Neuronal stem cell (in vitro differentiated cells): ENCODE data around the gene SIK2.

Experiments
- DNase-seq: peaks from one replicate; pipeline ENCODE4 v3.0.0-alpha.2; 2013; ENCODE audit warnings: low spot score
- H2AFZ ChIP-seq: one replicate; pipeline ENCODE4 v1.6.1; 2013; ENCODE audit warnings: mild to moderate bottlenecking, low read length, inconsistent platforms
- H2AK5ac ChIP-seq: 2 replicates; pipeline ENCODE4 v1.6.1; 2013; ENCODE audit warnings: low read depth, mild to moderate bottlenecking, inconsistent platforms, low read length, moderate library complexity, mixed read lengths
- H2BK120ac ChIP-seq: 2 replicates; pipeline ENCODE4 v1.6.1; 2013; ENCODE audit warnings: low read depth, mild to moderate bottlenecking, inconsistent platforms, low read length, moderate library complexity, mixed read lengths
- H2BK12ac ChIP-seq: one replicate; pipeline ENCODE4 v1.6.1; 2013; ENCODE audit warnings: low read length, inconsistent platforms
- H2BK15ac ChIP-seq: 2 replicates; pipeline ENCODE4 v1.6.1; 2013; ENCODE audit warnings: mild to moderate bottlenecking, low read length, inconsistent platforms, mixed read lengths
- H2BK5ac ChIP-seq: one replicate; pipeline ENCODE4 v1.6.1; 2013; ENCODE audit warnings: inconsistent platforms, mild to moderate bottlenecking, low read length, moderate library complexity
- H3K14ac ChIP-seq: one replicate; pipeline ENCODE4 v1.6.1; 2013; ENCODE audit warnings: low read length, inconsistent platforms
- H3K18ac ChIP-seq: 2 replicates; pipeline ENCODE4 v1.6.1; 2013; ENCODE audit warnings: low read length, inconsistent platforms
- H3K23ac ChIP-seq: 2 replicates; pipeline ENCODE4 v1.6.1; 2013; ENCODE audit warnings: low read depth, mild to moderate bottlenecking, mixed read lengths, low read length, inconsistent platforms; ENCODE audit not compliant: poor library complexity
- H3K27ac ChIP-seq: replicated peaks from 3 replicates; pipeline ENCODE4 v1.5.1; 2013; ENCODE audit warnings: low read length, inconsistent platforms
- H3K27me3 ChIP-seq, 3 experiments: 2 replicates each; pipeline ENCODE4 v1.6.1; 2013; ENCODE audit warnings: low read length in 3 of 3, mild to moderate bottlenecking in 2 of 3, inconsistent platforms in 1 of 3, low read depth in 1 of 3, mixed read lengths in 1 of 3, moderate library complexity in 1 of 3; ENCODE audit not compliant: control insufficient read depth in 3 of 3, insufficient read depth in 3 of 3
- H3K36me3 ChIP-seq, 2 donors: replicated peaks in 1 of 2; 2 replicates each; pipeline ENCODE4 v1.6.1; 2013; ENCODE audit warnings: low read length in 2 of 2; ENCODE audit not compliant: control insufficient read depth in 2 of 2, insufficient read depth in 2 of 2
- H3K4ac ChIP-seq: 2 replicates; pipeline ENCODE4 v1.6.1; 2013; ENCODE audit warnings: inconsistent platforms, mild to moderate bottlenecking, low read length, moderate library complexity
- H3K4me1 ChIP-seq, 2 donors: 1 replicate in 1 of 2; 2 replicates in 1 of 2; pipeline ENCODE4 v1.6.1; 2013; ENCODE audit warnings: low read length in 2 of 2, low read depth in 1 of 2; ENCODE audit not compliant: control insufficient read depth in 2 of 2, insufficient read depth in 1 of 2
- H3K4me2 ChIP-seq: one replicate; pipeline ENCODE4 v1.6.1; 2013; ENCODE audit warnings: mild to moderate bottlenecking, low read length, inconsistent platforms; ENCODE audit not compliant: insufficient read depth, poor library complexity, severe bottlenecking
- H3K4me3 ChIP-seq, 2 donors: 2 replicates each; pipeline ENCODE4 v1.5.1; 2013; ENCODE audit warnings: low read length in 2 of 2, mild to moderate bottlenecking in 2 of 2, inconsistent platforms in 1 of 2, moderate library complexity in 1 of 2
- H3K79me1 ChIP-seq: one replicate; pipeline ENCODE4 v1.6.1; 2013; ENCODE audit warnings: low read depth, mild to moderate bottlenecking, inconsistent platforms, low read length, moderate library complexity
- H3K9ac ChIP-seq: one replicate; pipeline ENCODE4 v1.6.1; 2013; ENCODE audit warnings: mild to moderate bottlenecking, low read depth, low read length, inconsistent platforms; ENCODE audit not compliant: poor library complexity
- H3K9me3 ChIP-seq, 2 donors: replicated peaks in 1 of 2; 2 replicates each; pipeline versions ENCODE3 to v1.6.1; 2013; ENCODE audit warnings: low read length in 2 of 2, mild to moderate bottlenecking in 2 of 2, inconsistent platforms in 1 of 2, low read depth in 1 of 2, mixed read lengths in 1 of 2, moderate library complexity in 1 of 2; ENCODE audit not compliant: control insufficient read depth in 2 of 2, insufficient read depth in 1 of 2
- H4K8ac ChIP-seq: one replicate; pipeline ENCODE4 v1.6.1; 2013; ENCODE audit warnings: low read depth, mild to moderate bottlenecking, inconsistent platforms, low read length, moderate library complexity
- H4K91ac ChIP-seq: one replicate; pipeline ENCODE4 v1.6.1; 2013; ENCODE audit warnings: low read length, low read depth, mild to moderate bottlenecking, inconsistent platforms; ENCODE audit not compliant: poor library complexity
- WGBS, 2 donors: extraction: QIAGEN DNeasy Blood & Tissue Kit; methylation state at CpG; one replicate each; pipeline ENCODE4 v1.1.7; 2013; ENCODE audit warnings: missing lambda C conversion rate in 2 of 2, mixed read lengths in 1 of 2; ENCODE audit not compliant: insufficient read length in 2 of 2, insufficient replicate concordance in 1 of 2; ENCODE audit errors: extremely low coverage in 2 of 2; 5-methylcytosine and 5-hydroxymethylcytosine counted together

The SIK2 gene

GRCh38 chr11:111620518-111620917 is 18.3 kb downstream of the SIK2 start:
- H3K36me3 ChIP-seq: peaks cover 2 to 92% of the 10 kb centered on the region in 2 donors
- H2BK5ac ChIP-seq: no peak overlapping the region
- H3K9ac ChIP-seq: no peak overlapping the region
- H3K4ac ChIP-seq: no peak overlapping the region
- H3K27me3 ChIP-seq: no peaks in the 10 kb centered on the region
- no peak overlapping the region for H2BK120ac ChIP-seq
- H3K14ac ChIP-seq: no peak overlapping the region
- no peak for DNase-seq
- no peak overlapping the region for H2BK15ac ChIP-seq
- H2AK5ac ChIP-seq: no peak overlapping the region
- H4K91ac ChIP-seq: no peak overlapping the region
- no peaks in the 10 kb centered on the region for H3K4me1 ChIP-seq
- no peak overlapping the region for H3K4me3 ChIP-seq
- H3K23ac ChIP-seq: no peak overlapping the region
- no peaks in the 10 kb centered on the region for H3K79me1 ChIP-seq
- H3K18ac ChIP-seq: no peak overlapping the region
- H2BK12ac ChIP-seq: no peak overlapping the region
- no peak overlapping the region for H2AFZ ChIP-seq
- H3K9me3 ChIP-seq: peaks cover 0 to 24% of the 10 kb centered on the region in 2 donors
- no peak overlapping the region for H3K4me2 ChIP-seq
- no peak overlapping the region for H3K27ac ChIP-seq
- no peak overlapping the region for H4K8ac ChIP-seq

GRCh38 chr11:111623527-111624030 is 21.3 kb downstream of the SIK2 start:
- Histone ChIP-seq H3K4me3 (no peak overlapping the region), H3K9me3 (peaks cover 0 to 24% of the 10 kb centered on the region in 2 donors), H3K14ac (no peak overlapping the region), H3K4me2 (no peak overlapping the region), H3K9ac (no peak overlapping the region), H2AK5ac (no peak overlapping the region), H3K36me3 (peaks cover 2 to 80% of the 10 kb centered on the region in 2 donors), H3K23ac (no peak overlapping the region), H3K27me3 (no peaks in the 10 kb centered on the region), H2BK5ac (no peak overlapping the region), H3K27ac (no peak overlapping the region), H4K91ac (no peak overlapping the region), H4K8ac (no peak overlapping the region), H2BK12ac (no peak overlapping the region), H3K79me1 (no peaks in the 10 kb centered on the region), H2BK120ac (no peak overlapping the region), H3K4me1 (no peaks in the 10 kb centered on the region), H3K4ac (no peak overlapping the region), H3K18ac (no peak overlapping the region), H2AFZ (no peak overlapping the region), H2BK15ac (no peak overlapping the region)
- DNase-seq: no peak
- no CpG with 5 or more reads among the region's 4 CpGs for whole genome bisulfite sequencing, 2 donors

- H3K79me1 ChIP-seq: no peaks in the 10 kb centered on the region
- no peak overlapping the region for H2BK120ac ChIP-seq
- H3K14ac ChIP-seq: no peak overlapping the region
- H3K36me3 ChIP-seq: peaks cover 2 to 80% of the 10 kb centered on the region in 2 donors
- no peak overlapping the region for H3K9ac ChIP-seq
- no peak overlapping the region for H2AFZ ChIP-seq
- no CpG with 5 or more reads among the region's 2 CpGs for WGBS, 2 donors
- no peak overlapping the region for H3K4me3 ChIP-seq
- no peak overlapping the region for H3K4me2 ChIP-seq
- H3K27me3 ChIP-seq: no peaks in the 10 kb centered on the region
- H2AK5ac ChIP-seq: no peak overlapping the region
- no peak overlapping the region for H3K18ac ChIP-seq
- DNase-seq: no peak
- no peak overlapping the region for H3K4ac ChIP-seq
- no peak overlapping the region for H4K8ac ChIP-seq
- no peak overlapping the region for H2BK15ac ChIP-seq
- no peak overlapping the region for H4K91ac ChIP-seq
- no peak overlapping the region for H3K27ac ChIP-seq
- no peak overlapping the region for H3K23ac ChIP-seq
- no peak overlapping the region for H2BK5ac ChIP-seq
- no peaks in the 10 kb centered on the region for H3K4me1 ChIP-seq
- H3K9me3 ChIP-seq: peaks cover 0 to 26% of the 10 kb centered on the region in 2 donors
- H2BK12ac ChIP-seq: no peak overlapping the region
These were observed 22.4 kb downstream of the SIK2 start for GRCh38 chr11:111624608-111625007.

GRCh38 chr11:111627591-111627990 is 25.3 kb downstream of the SIK2 start:
- Histone ChIP-seq H2AK5ac (no peak overlapping the region), H2BK120ac (no peak overlapping the region), H4K91ac (no peak overlapping the region), H3K4me1 (no peaks in the 10 kb centered on the region), H4K8ac (no peak overlapping the region), H3K36me3 (peaks cover 2 to 60% of the 10 kb centered on the region in 2 donors), H3K9ac (no peak overlapping the region), H3K4me2 (no peak overlapping the region), H2AFZ (no peak overlapping the region), H3K14ac (no peak overlapping the region), H3K27ac (no peak overlapping the region), H2BK5ac (no peak overlapping the region), H3K4me3 (no peak overlapping the region), H3K79me1 (no peaks in the 10 kb centered on the region), H3K4ac (no peak overlapping the region), H3K23ac (no peak overlapping the region), H3K27me3 (no peaks in the 10 kb centered on the region), H2BK12ac (no peak overlapping the region), H2BK15ac (no peak overlapping the region), H3K9me3 (peaks cover 0 to 14% of the 10 kb centered on the region in 2 donors), H3K18ac (no peak overlapping the region)
- DNase-seq: no peak
- WGBS, 2 donors: no CpG with 5 or more reads among the region's 1 CpG
